GM13976 (cell line): ENCODE results near the gene OR51I2.

Experiments
- DNase-seq: peaks from one replicate; pipeline ENCODE4 v3.0.0; 2012; ENCODE audit warnings: low spot score
- in situ Hi-C: fragments of 300-500 bp; cut with MboI; formaldehyde crosslinking; loops from one replicate; pipeline ENCODE4 v1.12.0; 2022; ENCODE audit warnings: low sequenced_read_pairs, mixed read lengths, inconsistent platforms; ENCODE audit not compliant: unreplicated experiment
- TF ChIP-seq, protein P1 (sequence below): IDR thresholded peaks from 2 replicates; pipeline ENCODE4 v1.5.1; 2012; ENCODE audit warnings: borderline replicate concordance, mild to moderate bottlenecking; ENCODE audit not compliant: insufficient read depth; ENCODE audit errors: extremely low read depth, missing control alignments, control extremely low read depth

OR51I2 gene

DNA sequence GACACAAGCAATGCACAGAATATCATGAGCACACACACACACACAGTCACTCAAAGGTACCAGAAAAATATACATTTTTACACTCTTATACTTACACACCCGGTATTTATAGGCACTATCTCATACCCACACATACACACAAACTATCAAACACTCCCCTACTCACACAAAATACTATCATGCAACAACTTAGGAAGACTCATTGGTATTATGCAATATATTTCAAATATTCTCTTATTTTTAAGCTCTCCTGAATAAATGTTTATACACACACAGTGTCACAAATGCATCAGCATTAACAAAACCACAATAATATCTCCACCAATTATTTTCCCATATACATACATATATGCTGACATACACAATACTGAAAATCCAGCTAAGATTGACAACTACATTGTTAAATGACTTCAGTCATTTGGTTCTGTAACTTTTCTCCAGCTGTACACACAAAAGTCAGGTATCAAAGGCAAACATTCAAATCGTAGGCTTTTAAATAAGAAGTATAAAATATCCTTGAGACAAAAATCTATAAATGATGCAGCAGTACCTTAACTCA, 5.2 kb upstream of the OR51I2 start:
- DNase-seq: no peak
- in situ Hi-C loops: no loop called here
- TF ChIP-seq, protein P1, sequence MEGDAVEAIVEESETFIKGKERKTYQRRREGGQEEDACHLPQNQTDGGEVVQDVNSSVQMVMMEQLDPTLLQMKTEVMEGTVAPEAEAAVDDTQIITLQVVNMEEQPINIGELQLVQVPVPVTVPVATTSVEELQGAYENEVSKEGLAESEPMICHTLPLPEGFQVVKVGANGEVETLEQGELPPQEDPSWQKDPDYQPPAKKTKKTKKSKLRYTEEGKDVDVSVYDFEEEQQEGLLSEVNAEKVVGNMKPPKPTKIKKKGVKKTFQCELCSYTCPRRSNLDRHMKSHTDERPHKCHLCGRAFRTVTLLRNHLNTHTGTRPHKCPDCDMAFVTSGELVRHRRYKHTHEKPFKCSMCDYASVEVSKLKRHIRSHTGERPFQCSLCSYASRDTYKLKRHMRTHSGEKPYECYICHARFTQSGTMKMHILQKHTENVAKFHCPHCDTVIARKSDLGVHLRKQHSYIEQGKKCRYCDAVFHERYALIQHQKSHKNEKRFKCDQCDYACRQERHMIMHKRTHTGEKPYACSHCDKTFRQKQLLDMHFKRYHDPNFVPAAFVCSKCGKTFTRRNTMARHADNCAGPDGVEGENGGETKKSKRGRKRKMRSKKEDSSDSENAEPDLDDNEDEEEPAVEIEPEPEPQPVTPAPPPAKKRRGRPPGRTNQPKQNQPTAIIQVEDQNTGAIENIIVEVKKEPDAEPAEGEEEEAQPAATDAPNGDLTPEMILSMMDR: no peak

DNA sequence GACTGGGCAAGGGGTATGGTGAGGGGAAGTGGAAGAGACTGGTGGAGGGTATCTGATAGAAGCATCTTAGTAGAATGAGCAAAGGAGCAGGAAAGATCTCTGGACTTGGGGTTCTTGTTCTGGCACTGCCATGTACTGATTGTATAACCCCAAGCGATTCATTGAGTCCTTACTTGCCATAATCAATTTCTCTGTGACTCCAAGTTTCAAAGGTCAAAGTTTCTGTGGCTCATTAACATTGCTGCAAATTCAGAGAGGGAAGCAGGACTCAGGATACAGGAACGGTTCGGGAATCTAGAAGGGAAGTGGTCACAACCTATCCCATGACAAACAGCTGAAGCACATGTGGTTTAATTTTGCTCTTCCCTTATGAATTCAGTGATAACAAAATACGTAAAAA, 309 bp downstream of the OR51I2 start:
- TF ChIP-seq, protein P1: no peak
- no peak for DNase-seq
- in situ Hi-C loops: no loop called here

DNA sequence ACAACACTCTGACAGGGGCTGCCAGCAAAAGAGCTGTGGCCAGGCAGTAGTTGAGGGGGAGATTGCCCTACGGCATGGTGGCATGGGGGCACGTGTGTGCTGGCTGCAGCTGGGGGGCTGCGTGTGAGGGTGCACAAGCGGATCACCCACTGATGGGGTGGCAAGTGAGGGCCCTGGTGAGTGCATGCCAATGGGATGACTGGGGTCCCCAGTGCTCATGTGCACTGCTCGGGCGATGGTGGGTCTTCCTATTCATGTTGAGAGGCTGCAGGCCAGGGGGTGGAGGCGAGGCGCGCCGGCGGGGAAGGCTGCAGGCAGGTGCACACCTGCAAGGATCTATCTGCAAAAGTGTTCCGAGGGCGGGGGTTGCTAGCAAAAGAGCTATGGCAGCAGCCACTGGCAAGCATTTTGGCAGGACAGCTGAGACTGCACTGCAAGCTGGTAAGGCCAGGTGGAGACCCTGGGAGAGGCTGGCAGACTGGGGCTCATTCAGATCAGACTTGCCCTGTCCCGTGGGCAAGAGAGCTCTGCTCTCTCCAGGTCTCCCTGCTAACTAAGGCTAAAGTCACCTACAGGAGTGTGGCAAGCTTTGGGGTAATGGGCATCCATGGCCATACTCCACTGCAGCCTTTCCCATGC, 12.0 kb downstream of the OR51I2 start:
- in situ Hi-C loops: no loop called here

DNA sequence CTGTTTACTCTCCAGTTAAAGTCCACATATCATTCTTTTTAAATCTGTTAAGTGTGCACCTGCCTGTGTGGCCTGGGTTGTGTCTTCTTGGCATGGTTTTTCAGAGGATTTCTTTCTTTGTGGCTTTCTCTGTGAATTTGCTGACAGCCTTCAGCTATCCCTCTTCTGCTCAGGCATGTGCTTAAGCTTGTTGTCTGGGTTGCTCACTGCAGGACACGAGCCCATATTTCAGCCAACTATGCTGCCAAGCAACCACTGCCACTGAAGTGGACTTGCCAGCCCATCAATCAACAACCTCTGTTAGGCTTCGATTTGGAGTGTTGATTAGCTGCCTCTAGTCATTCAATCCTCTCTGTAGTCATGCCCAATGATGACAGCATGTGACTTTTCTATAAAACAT, 18.4 kb downstream of the OR51I2 start:
- in situ Hi-C loops: no loop called here
- TF ChIP-seq, protein P1: no peak
- DNase-seq: no peak

More for the DNA sequence above, 12.0 kb downstream of the OR51I2 start:
- no peak for DNase-seq
- TF ChIP-seq, protein P1: no peak

DNA sequence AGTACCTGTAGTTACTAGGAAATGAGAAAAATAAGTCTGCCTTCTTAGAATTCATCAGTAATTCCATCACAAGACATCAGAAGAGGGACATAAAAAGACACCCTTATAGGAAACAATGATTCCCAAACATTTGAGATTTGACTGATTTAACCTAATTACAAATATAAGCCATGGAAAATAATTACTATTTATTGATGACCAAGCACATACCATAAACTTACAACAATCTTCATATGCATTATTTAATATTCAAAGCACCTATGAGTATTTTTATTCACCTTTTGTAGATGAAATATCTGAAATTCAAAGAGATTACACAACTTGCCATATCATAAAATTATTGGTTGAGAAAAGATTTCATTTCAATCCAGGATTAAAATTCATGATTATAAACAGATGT, 24.8 kb downstream of the OR51I2 start:
- DNase-seq: no peak
- TF ChIP-seq, protein P1: no peak
- in situ Hi-C loops: no loop called here

DNA sequence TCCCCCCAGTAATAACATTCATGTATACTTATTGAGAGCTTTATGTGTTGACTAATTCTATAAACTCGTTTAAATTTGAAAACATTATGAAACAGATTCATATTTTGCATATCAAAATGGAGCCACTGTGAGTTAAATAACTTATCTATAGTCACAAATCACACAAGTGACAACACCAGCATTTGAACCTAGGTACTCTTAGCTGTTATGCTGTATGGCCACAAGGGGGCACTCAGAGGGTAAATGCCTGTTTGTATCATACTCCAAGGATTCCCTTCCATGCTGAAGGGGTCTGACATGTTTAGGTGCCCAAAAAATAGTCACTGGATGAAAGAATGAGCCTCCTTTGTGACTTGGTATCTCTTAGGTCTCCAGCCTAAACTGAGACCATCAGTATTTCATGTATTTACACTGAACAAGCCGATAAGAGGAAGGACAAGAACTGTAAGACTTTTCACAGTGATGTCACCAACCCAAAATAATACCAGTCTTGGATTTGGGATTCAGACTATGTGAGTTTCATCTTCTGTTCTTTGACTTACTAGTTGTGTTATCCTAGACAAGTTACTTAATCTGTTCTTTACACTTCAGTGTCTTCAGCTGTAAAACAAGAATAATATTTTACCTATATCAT, 27.2 kb downstream of the OR51I2 start:
- in situ Hi-C loops: no loop called here
- TF ChIP-seq, protein P1: peak; percentile 61
- peak; percentile 72 for DNase-seq
